ENCODE data around the gene FPR2.

FPR2 gene

GRCh38 chr19:51811344-51811743 is 50.4 kb downstream of the FPR2 start:
- Histone ChIP-seq H3K9ac (ENCODE audit: low read depth in 1 of 2, low read length in 2 of 2) (no peak overlapping the region), H3K36me3 (ENCODE audit: control insufficient read depth in 1 of 2, insufficient read depth in 2 of 2, low read length in 2 of 2) (no peaks in the 10 kb centered on the region), H3K9me3 (ENCODE audit: control insufficient read depth in 1 of 2, low read length in 2 of 2) (no peaks in the 10 kb centered on the region), H3K4me3 (ENCODE audit: low read depth in 1 of 2, low read length in 2 of 2) (no peak overlapping the region), H3K27ac (ENCODE audit: low read depth, low read length) (no peak overlapping the region), H3K27me3 (ENCODE audit: control insufficient read depth in 1 of 2, insufficient read depth in 2 of 2, low read length in 2 of 2) (no peaks in the 10 kb centered on the region), H3K4me1 (ENCODE audit: control insufficient read depth in 1 of 2, insufficient read depth in 2 of 2, low read length in 2 of 2) (no peaks in the 10 kb centered on the region)

GRCh38 chr19:51815043-51815442 is 54.1 kb downstream of the FPR2 start:
- Histone ChIP-seq H3K4me1 (ENCODE audit: control insufficient read depth in 1 of 2, insufficient read depth in 2 of 2, low read length in 2 of 2) (no peaks in the 10 kb centered on the region), H3K4me3 (ENCODE audit: low read depth in 1 of 2, low read length in 2 of 2) (no peak overlapping the region), H3K27me3 (ENCODE audit: control insufficient read depth in 1 of 2, insufficient read depth in 2 of 2, low read length in 2 of 2) (no peaks in the 10 kb centered on the region), H3K9ac (ENCODE audit: low read depth in 1 of 2, low read length in 2 of 2) (no peak overlapping the region), H3K9me3 (ENCODE audit: control insufficient read depth in 1 of 2, low read length in 2 of 2) (no peaks in the 10 kb centered on the region), H3K36me3 (ENCODE audit: control insufficient read depth in 1 of 2, insufficient read depth in 2 of 2, low read length in 2 of 2) (no peaks in the 10 kb centered on the region), H3K27ac (ENCODE audit: low read depth, low read length) (no peak overlapping the region)

GRCh38 chr19:51816711-51817110 is 55.7 kb downstream of the FPR2 start:
- Histone ChIP-seq H3K27me3 (ENCODE audit: control insufficient read depth in 1 of 2, insufficient read depth in 2 of 2, low read length in 2 of 2) (no peaks in the 10 kb centered on the region), H3K4me1 (ENCODE audit: control insufficient read depth in 1 of 2, insufficient read depth in 2 of 2, low read length in 2 of 2) (no peaks in the 10 kb centered on the region), H3K36me3 (ENCODE audit: control insufficient read depth in 1 of 2, insufficient read depth in 2 of 2, low read length in 2 of 2) (no peaks in the 10 kb centered on the region), H3K4me3 (ENCODE audit: low read depth in 1 of 2, low read length in 2 of 2) (no peak overlapping the region), H3K27ac (ENCODE audit: low read depth, low read length) (no peak overlapping the region), H3K9ac (ENCODE audit: low read depth in 1 of 2, low read length in 2 of 2) (no peak overlapping the region), H3K9me3 (ENCODE audit: control insufficient read depth in 1 of 2, low read length in 2 of 2) (peaks cover 0 to 6% of the 10 kb centered on the region in 2 donors)

GRCh38 chr19:51820011-51820410 is 59.0 kb downstream of the FPR2 start:
- peaks cover 0 to 6% of the 10 kb centered on the region in 2 donors for H3K9me3 ChIP-seq (ENCODE audit: control insufficient read depth in 1 of 2, low read length in 2 of 2)
- no peaks in the 10 kb centered on the region for H3K36me3 ChIP-seq (ENCODE audit: control insufficient read depth in 1 of 2, insufficient read depth in 2 of 2, low read length in 2 of 2)
- H3K9ac ChIP-seq (ENCODE audit: low read depth in 1 of 2, low read length in 2 of 2): no peak overlapping the region
- H3K4me1 ChIP-seq (ENCODE audit: control insufficient read depth in 1 of 2, insufficient read depth in 2 of 2, low read length in 2 of 2): peaks cover 0 to 5% of the 10 kb centered on the region in 2 donors
- H3K4me3 ChIP-seq (ENCODE audit: low read depth in 1 of 2, low read length in 2 of 2): no peak overlapping the region
- H3K27ac ChIP-seq (ENCODE audit: low read depth, low read length): no peak overlapping the region
- H3K27me3 ChIP-seq (ENCODE audit: control insufficient read depth in 1 of 2, insufficient read depth in 2 of 2, low read length in 2 of 2): no peaks in the 10 kb centered on the region

Measured in duodenal mucosa (tissue), 2 donors.